OCI-LY3 (cell line): ENCODE data around the gene PTPRT.

Experiments used
- CTCF ChIP-seq: fragments of 200-600, 300-600 bp; sonication (generic); IDR thresholded peaks from 2 replicates; pipeline ENCODE4 v1.5.1; 2014; ENCODE audit warnings: antibody characterized with exemption, low read length, low read depth
- EZH2phosphoT487 ChIP-seq: fragments of 200-600 bp; shearing (Covaris generic); IDR thresholded peaks from 2 replicates; pipeline ENCODE4 v1.6.1; 2018; ENCODE audit warnings: antibody characterized with exemption, mixed run types, low read depth

DNA sequence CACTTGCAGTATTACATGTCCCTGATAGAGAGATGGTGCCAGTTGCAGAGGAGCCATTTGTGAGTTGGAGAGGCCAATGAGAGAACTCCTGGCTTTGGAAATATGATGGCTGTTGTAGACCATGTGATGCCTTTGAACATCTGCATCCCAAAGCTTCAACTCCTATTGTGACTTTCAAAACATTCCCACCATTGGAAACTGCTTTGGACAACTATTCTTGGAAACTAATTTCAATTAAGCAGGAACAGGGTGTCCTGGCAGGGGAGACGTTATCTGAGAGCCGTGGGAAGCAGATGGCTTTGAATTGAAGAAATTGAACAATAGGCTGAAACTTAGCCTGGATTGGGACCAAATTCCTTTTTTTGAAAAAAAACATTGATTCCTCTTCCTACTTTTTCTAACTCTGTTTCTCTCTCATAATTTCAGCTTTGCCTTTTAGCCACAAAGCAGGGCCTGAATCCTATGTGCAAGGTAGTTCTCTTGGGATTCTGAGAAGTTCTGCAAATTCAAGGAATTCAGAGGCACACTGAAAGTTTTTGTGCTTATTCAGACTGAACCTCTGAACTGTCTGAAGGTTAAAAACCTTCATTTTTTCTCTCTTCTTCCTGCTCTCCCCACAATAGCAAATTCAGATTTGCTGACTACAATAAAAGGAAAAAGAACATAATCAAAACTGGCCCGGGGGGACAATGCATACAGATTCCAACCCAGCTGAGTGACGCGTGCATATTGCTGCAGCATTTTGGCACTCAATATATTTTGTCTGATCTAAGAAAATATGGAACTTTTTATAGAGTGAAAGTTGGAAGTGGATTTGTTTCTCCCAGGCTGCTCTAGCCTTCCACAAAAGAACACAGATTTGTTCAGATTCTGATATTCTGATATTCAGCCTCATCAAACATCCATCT, 851.2 kb downstream of the PTPRT start:
- TF ChIP-seq CTCF (no peak), EZH2phosphoT487 (no peak)
